ENCODE measurements around the gene TAF5. TPM values are rescaled to one million over a fixed set of nuclear protein-coding genes. Genes with fewer than 3 reads are reported as not detected.

The TAF5 gene
- total and polyA plus RNA-seq, 10 of the 15 experiments (the other 5 are each of a cell fraction or from before 2014, with no cell fraction given) = 3.7 to 9.2 (median 7.3) TPM

DNA sequence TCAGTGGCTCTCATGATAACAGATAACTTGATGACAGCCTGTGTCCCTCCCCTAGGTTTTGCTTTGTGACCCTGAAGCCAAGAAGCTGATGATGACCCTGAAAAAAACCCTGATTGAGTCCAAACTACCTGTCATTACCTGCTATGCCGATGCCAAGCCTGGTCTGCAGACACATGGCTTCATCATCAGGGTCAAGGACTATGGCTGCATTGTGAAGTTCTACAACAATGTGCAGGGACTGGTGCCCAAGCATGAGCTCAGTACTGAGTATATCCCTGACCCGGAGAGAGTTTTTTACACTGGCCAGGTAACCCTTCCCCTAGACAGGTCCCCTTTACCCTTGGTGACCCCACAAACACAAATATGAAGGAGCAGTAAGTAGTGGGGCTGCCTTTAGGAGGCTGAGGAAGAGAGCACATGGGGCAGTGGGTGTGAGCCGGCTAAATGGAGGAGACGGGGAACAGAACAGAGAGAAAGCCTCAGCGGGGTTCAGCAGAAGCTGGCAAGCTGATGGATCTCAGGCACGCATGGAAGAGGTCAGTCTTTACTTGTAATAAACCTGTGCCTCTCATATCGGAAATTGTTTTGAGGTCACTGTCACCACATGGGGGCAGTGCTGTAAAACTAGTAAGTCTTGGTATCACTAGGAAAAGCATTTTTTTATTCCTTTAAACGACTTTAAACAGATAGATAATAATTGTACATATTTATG is 48.8 kb downstream of the TAF5 start (continued):
- TF ChIP-seq, protein P1, sequence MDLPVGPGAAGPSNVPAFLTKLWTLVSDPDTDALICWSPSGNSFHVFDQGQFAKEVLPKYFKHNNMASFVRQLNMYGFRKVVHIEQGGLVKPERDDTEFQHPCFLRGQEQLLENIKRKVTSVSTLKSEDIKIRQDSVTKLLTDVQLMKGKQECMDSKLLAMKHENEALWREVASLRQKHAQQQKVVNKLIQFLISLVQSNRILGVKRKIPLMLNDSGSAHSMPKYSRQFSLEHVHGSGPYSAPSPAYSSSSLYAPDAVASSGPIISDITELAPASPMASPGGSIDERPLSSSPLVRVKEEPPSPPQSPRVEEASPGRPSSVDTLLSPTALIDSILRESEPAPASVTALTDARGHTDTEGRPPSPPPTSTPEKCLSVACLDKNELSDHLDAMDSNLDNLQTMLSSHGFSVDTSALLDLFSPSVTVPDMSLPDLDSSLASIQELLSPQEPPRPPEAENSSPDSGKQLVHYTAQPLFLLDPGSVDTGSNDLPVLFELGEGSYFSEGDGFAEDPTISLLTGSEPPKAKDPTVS (IDR thresholded peaks at IDR 0.05; ENCODE audit: low read depth, low read length) = no peak
- no peak for TF ChIP-seq TAF1 (IDR thresholded peaks at IDR 0.05; ENCODE audit: borderline replicate concordance, low read depth, low read length)
- TF ChIP-seq, protein P2, sequence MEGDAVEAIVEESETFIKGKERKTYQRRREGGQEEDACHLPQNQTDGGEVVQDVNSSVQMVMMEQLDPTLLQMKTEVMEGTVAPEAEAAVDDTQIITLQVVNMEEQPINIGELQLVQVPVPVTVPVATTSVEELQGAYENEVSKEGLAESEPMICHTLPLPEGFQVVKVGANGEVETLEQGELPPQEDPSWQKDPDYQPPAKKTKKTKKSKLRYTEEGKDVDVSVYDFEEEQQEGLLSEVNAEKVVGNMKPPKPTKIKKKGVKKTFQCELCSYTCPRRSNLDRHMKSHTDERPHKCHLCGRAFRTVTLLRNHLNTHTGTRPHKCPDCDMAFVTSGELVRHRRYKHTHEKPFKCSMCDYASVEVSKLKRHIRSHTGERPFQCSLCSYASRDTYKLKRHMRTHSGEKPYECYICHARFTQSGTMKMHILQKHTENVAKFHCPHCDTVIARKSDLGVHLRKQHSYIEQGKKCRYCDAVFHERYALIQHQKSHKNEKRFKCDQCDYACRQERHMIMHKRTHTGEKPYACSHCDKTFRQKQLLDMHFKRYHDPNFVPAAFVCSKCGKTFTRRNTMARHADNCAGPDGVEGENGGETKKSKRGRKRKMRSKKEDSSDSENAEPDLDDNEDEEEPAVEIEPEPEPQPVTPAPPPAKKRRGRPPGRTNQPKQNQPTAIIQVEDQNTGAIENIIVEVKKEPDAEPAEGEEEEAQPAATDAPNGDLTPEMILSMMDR (IDR thresholded peaks at IDR 0.05 in 2 of 3, conservative IDR thresholded peaks at IDR 0.05 in 1 of 3; ENCODE audit: control insufficient read depth in 2 of 3, extremely low read depth in 1 of 3, insufficient read depth in 1 of 3, low read depth in 3 of 3, low read length in 3 of 3) = peak; percentile 39 to 80 (median 59); a peak in 5 of 6 replicates
- TF ChIP-seq POU2F2 (IDR thresholded peaks at IDR 0.05; ENCODE audit: borderline replicate concordance, low read depth, low read length) = no peak
- no peak for TF ChIP-seq HDAC6 (IDR thresholded peaks at IDR 0.05; ENCODE audit: unreplicated experiment)
- TF ChIP-seq PAX5 (IDR thresholded peaks at IDR 0.05; ENCODE audit: borderline replicate concordance, low read depth, low read length) = no peak
- peak; percentile 79 for TF ChIP-seq RAD21 (IDR thresholded peaks at IDR 0.05; ENCODE audit: insufficient read depth, low read depth, low read length)
- no peak for TF ChIP-seq CBX5 (IDR thresholded peaks at IDR 0.05; ENCODE audit: low read depth)
- TF ChIP-seq, protein P3, sequence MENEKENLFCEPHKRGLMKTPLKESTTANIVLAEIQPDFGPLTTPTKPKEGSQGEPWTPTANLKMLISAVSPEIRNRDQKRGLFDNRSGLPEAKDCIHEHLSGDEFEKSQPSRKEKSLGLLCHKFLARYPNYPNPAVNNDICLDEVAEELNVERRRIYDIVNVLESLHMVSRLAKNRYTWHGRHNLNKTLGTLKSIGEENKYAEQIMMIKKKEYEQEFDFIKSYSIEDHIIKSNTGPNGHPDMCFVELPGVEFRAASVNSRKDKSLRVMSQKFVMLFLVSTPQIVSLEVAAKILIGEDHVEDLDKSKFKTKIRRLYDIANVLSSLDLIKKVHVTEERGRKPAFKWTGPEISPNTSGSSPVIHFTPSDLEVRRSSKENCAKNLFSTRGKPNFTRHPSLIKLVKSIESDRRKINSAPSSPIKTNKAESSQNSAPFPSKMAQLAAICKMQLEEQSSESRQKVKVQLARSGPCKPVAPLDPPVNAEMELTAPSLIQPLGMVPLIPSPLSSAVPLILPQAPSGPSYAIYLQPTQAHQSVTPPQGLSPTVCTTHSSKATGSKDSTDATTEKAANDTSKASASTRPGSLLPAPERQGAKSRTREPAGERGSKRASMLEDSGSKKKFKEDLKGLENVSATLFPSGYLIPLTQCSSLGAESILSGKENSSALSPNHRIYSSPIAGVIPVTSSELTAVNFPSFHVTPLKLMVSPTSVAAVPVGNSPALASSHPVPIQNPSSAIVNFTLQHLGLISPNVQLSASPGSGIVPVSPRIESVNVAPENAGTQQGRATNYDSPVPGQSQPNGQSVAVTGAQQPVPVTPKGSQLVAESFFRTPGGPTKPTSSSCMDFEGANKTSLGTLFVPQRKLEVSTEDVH (IDR thresholded peaks at IDR 0.05; ENCODE audit: low read depth, partially characterized antibody) = no peak
- peak; percentile 63 for TF ChIP-seq RUNX3 (IDR thresholded peaks at IDR 0.05; ENCODE audit: low read length)
- TF ChIP-seq ZSCAN29 (IDR thresholded peaks at IDR 0.05) = no peak
- TF ChIP-seq CREB1 (IDR thresholded peaks at IDR 0.05; ENCODE audit: low read depth) = no peak
- TF ChIP-seq SMC3 (IDR thresholded peaks at IDR 0.05; ENCODE audit: borderline replicate concordance, low read length) = peak; percentile 88
- TF ChIP-seq FOXM1 (IDR thresholded peaks at IDR 0.05; ENCODE audit: low read depth, low read length) = no peak
- TF ChIP-seq, protein P4, sequence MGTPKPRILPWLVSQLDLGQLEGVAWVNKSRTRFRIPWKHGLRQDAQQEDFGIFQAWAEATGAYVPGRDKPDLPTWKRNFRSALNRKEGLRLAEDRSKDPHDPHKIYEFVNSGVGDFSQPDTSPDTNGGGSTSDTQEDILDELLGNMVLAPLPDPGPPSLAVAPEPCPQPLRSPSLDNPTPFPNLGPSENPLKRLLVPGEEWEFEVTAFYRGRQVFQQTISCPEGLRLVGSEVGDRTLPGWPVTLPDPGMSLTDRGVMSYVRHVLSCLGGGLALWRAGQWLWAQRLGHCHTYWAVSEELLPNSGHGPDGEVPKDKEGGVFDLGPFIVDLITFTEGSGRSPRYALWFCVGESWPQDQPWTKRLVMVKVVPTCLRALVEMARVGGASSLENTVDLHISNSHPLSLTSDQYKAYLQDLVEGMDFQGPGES (IDR thresholded peaks at IDR 0.05) = no peak
- TF ChIP-seq SIN3A (IDR thresholded peaks at IDR 0.05; ENCODE audit: low read depth, low read length) = no peak
- no peak for TF ChIP-seq IKZF2 (IDR thresholded peaks at IDR 0.05)
- no peak for TF ChIP-seq HCFC1 (IDR thresholded peaks at IDR 0.05; ENCODE audit: low read length)
- no peak for TF ChIP-seq SPI1 (IDR thresholded peaks at IDR 0.05; ENCODE audit: borderline replicate concordance, insufficient read depth, low read depth, low read length)
